ENCODE results near the gene GPR139. TPM values are rescaled to one million over a fixed set of nuclear protein-coding genes. Genes with fewer than 3 reads are reported as not detected.

Gene GPR139
- total RNA-seq, 1 donor from 2014 or later: not detected

- TF ChIP-seq, protein P1, sequence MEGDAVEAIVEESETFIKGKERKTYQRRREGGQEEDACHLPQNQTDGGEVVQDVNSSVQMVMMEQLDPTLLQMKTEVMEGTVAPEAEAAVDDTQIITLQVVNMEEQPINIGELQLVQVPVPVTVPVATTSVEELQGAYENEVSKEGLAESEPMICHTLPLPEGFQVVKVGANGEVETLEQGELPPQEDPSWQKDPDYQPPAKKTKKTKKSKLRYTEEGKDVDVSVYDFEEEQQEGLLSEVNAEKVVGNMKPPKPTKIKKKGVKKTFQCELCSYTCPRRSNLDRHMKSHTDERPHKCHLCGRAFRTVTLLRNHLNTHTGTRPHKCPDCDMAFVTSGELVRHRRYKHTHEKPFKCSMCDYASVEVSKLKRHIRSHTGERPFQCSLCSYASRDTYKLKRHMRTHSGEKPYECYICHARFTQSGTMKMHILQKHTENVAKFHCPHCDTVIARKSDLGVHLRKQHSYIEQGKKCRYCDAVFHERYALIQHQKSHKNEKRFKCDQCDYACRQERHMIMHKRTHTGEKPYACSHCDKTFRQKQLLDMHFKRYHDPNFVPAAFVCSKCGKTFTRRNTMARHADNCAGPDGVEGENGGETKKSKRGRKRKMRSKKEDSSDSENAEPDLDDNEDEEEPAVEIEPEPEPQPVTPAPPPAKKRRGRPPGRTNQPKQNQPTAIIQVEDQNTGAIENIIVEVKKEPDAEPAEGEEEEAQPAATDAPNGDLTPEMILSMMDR (IDR thresholded peaks at IDR 0.05): peak; percentile 57
- TF ChIP-seq EZH2phosphoT487 (IDR thresholded peaks at IDR 0.05): no peak
- H3K4me1 Mint-ChIP-seq: no peaks in the 10 kb centered on the region
Observed at GRCh38 chr16:20004931-20005330, 68.8 kb downstream of the GPR139 start.

GRCh38 chr16:20002936-20003335 is 70.8 kb downstream of the GPR139 start:
- Histone ChIP-seq H3K4me1 (no peaks in the 10 kb centered on the region), H3K4me2 (no peak overlapping the region), H3K27me3 (no peaks in the 10 kb centered on the region), H3K4me3 (no peak overlapping the region), H3K36me3 (no peaks in the 10 kb centered on the region), H3K9me3 (ENCODE audit: low read depth) (no peaks in the 10 kb centered on the region), H3K9ac (no peak overlapping the region), H2AFZ (replicated peaks) (no peak overlapping the region), H3K27ac (no peak overlapping the region), H3F3A (ENCODE audit: low read depth) (no peaks in the 10 kb centered on the region), H4K20me1 (ENCODE audit: low read depth) (no peaks in the 10 kb centered on the region), H3K79me2 (ENCODE audit: low read depth) (no peaks in the 10 kb centered on the region)
- Mint-ChIP-seq H3K27me3 (ENCODE audit: insufficient read depth, low read depth) (peaks cover 2% of the 10 kb centered on the region), H3K27ac (no peak overlapping the region), H3K36me3 (no peaks in the 10 kb centered on the region), H3K4me1 (no peaks in the 10 kb centered on the region), H3K4me3 (no peak overlapping the region), H3K9me3 (no peaks in the 10 kb centered on the region)
- DNase-seq (ENCODE audit: low spot score): no peak
- TF ChIP-seq, protein P1 (IDR thresholded peaks at IDR 0.05): no peak
- TF ChIP-seq EZH2 (IDR thresholded peaks at IDR 0.05) (no peak), EZH2phosphoT487 (IDR thresholded peaks at IDR 0.05) (no peak)

More at GRCh38 chr16:20004931-20005330, 68.8 kb downstream of the GPR139 start:
- Histone ChIP-seq H2AFZ (replicated peaks) (no peak overlapping the region), H4K20me1 (ENCODE audit: low read depth) (no peaks in the 10 kb centered on the region), H3K79me2 (ENCODE audit: low read depth) (no peaks in the 10 kb centered on the region), H3F3A (ENCODE audit: low read depth) (no peaks in the 10 kb centered on the region), H3K9me3 (ENCODE audit: low read depth) (no peaks in the 10 kb centered on the region), H3K4me1 (no peaks in the 10 kb centered on the region), H3K36me3 (no peaks in the 10 kb centered on the region), H3K27ac (no peak overlapping the region), H3K9ac (no peak overlapping the region), H3K27me3 (no peaks in the 10 kb centered on the region), H3K4me2 (no peak overlapping the region), H3K4me3 (no peak overlapping the region)
- DNase-seq (ENCODE audit: low spot score): peak; percentile 27
- H3K4me3 Mint-ChIP-seq: no peak overlapping the region
- H3K27ac Mint-ChIP-seq: no peak overlapping the region
- no peaks in the 10 kb centered on the region for H3K36me3 Mint-ChIP-seq
- no peaks in the 10 kb centered on the region for H3K9me3 Mint-ChIP-seq
- peaks cover 4% of the 10 kb centered on the region for H3K27me3 Mint-ChIP-seq (ENCODE audit: insufficient read depth, low read depth)

DNA sequence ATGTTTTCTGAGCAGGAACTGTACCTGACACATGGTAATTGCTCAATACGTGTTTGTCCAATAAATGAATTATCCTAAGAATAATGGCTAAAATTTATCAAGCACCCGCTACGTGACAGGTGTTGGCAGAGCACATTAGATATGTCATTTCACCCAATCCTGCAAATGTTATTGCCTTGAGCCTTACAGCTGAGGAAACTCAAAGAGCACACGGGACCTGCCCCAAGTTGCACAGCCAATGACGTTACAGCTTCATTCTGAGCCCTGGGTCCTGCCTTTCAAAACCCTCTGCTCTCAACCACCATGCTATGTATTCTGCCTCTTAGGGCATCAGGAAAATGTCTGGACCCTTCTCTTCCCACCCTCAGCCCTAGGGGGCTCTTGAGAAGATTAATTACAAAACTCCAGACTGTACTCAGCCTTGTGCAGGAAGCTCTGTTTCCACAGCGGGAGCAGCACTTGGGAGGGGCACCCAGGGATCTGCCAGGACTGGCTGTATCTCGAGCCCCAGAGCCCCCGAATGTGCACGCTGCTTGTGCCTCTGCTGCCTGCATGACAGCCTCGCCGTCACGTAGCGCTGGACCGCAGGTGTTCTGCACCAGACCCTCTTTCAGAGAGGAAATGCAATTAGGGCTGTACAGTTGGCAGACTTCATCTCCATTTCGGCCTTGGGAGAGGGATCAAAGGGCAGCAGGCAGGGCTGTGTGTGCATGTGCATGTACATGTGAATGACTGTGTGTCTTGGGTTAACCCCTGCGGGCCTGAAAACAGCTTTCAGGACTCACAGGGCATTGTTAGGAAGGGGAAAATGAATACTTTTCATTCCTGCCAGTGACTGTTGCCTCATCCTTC is 71.6 kb downstream of the GPR139 start:
- Histone ChIP-seq H2AFZ (replicated peaks) (no peak overlapping the region), H3F3A (ENCODE audit: low read depth) (no peaks in the 10 kb centered on the region), H4K20me1 (ENCODE audit: low read depth) (no peaks in the 10 kb centered on the region), H3K9ac (no peak overlapping the region), H3K27ac (no peak overlapping the region), H3K4me3 (no peak overlapping the region), H3K9me3 (ENCODE audit: low read depth) (no peaks in the 10 kb centered on the region), H3K4me1 (no peaks in the 10 kb centered on the region), H3K36me3 (no peaks in the 10 kb centered on the region), H3K79me2 (ENCODE audit: low read depth) (no peaks in the 10 kb centered on the region), H3K4me2 (no peak overlapping the region), H3K27me3 (no peaks in the 10 kb centered on the region)
- Mint-ChIP-seq H3K9me3 (no peaks in the 10 kb centered on the region), H3K4me1 (no peaks in the 10 kb centered on the region), H3K27me3 (ENCODE audit: insufficient read depth, low read depth) (peaks cover 2% of the 10 kb centered on the region), H3K36me3 (no peaks in the 10 kb centered on the region), H3K27ac (no peak overlapping the region), H3K4me3 (no peak overlapping the region)
- no peak for DNase-seq (ENCODE audit: low spot score)
- TF ChIP-seq, protein P1 (IDR thresholded peaks at IDR 0.05): no peak
- TF ChIP-seq EZH2phosphoT487 (IDR thresholded peaks at IDR 0.05) (no peak), EZH2 (IDR thresholded peaks at IDR 0.05) (no peak)

All from neural progenitor cell (in vitro differentiated cells).